Measurements from ENCODE around the gene SMKR1. TPM values are rescaled to one million over a fixed set of nuclear protein-coding genes. Genes with fewer than 3 reads are reported as not detected.

Gene SMKR1
- total and polyA plus RNA-seq, 2 experiments from 2014 or later = 2.1 TPM; not detected in 1

- Histone ChIP-seq H3F3A (replicated peaks; ENCODE audit: low read depth) (no peaks in the 10 kb centered on the region), H3K9me2 (ENCODE audit: insufficient read depth) (no peaks in the 10 kb centered on the region), H3K27me3 (ENCODE audit: insufficient read depth) (no peaks in the 10 kb centered on the region), H4K20me1 (replicated peaks; ENCODE audit: insufficient read depth) (no peaks in the 10 kb centered on the region), H3K4me2 (no peak overlapping the region), H3K79me2 (replicated peaks; ENCODE audit: insufficient read depth) (no peaks in the 10 kb centered on the region), H3K27ac (ENCODE audit: low read depth) (no peak overlapping the region), H2AFZ (no peak overlapping the region), H3K4me3 (no peak overlapping the region), H3K36me3 (ENCODE audit: insufficient read depth) (no peaks in the 10 kb centered on the region), H3K4me1 (ENCODE audit: insufficient read depth) (no peaks in the 10 kb centered on the region)
- ATAC-seq (no peak), DNase-seq (ENCODE audit: low spot score) (no peak)
- peaks cover 8% of the 10 kb centered on the region for H3K27me3 Mint-ChIP-seq (ENCODE audit: insufficient read depth, low read depth, poor library complexity)
- TF ChIP-seq, protein P1, sequence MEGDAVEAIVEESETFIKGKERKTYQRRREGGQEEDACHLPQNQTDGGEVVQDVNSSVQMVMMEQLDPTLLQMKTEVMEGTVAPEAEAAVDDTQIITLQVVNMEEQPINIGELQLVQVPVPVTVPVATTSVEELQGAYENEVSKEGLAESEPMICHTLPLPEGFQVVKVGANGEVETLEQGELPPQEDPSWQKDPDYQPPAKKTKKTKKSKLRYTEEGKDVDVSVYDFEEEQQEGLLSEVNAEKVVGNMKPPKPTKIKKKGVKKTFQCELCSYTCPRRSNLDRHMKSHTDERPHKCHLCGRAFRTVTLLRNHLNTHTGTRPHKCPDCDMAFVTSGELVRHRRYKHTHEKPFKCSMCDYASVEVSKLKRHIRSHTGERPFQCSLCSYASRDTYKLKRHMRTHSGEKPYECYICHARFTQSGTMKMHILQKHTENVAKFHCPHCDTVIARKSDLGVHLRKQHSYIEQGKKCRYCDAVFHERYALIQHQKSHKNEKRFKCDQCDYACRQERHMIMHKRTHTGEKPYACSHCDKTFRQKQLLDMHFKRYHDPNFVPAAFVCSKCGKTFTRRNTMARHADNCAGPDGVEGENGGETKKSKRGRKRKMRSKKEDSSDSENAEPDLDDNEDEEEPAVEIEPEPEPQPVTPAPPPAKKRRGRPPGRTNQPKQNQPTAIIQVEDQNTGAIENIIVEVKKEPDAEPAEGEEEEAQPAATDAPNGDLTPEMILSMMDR (conservative IDR thresholded peaks at IDR 0.05; ENCODE audit: low read depth in 2 of 2) = no peak
- TF ChIP-seq, protein P2, sequence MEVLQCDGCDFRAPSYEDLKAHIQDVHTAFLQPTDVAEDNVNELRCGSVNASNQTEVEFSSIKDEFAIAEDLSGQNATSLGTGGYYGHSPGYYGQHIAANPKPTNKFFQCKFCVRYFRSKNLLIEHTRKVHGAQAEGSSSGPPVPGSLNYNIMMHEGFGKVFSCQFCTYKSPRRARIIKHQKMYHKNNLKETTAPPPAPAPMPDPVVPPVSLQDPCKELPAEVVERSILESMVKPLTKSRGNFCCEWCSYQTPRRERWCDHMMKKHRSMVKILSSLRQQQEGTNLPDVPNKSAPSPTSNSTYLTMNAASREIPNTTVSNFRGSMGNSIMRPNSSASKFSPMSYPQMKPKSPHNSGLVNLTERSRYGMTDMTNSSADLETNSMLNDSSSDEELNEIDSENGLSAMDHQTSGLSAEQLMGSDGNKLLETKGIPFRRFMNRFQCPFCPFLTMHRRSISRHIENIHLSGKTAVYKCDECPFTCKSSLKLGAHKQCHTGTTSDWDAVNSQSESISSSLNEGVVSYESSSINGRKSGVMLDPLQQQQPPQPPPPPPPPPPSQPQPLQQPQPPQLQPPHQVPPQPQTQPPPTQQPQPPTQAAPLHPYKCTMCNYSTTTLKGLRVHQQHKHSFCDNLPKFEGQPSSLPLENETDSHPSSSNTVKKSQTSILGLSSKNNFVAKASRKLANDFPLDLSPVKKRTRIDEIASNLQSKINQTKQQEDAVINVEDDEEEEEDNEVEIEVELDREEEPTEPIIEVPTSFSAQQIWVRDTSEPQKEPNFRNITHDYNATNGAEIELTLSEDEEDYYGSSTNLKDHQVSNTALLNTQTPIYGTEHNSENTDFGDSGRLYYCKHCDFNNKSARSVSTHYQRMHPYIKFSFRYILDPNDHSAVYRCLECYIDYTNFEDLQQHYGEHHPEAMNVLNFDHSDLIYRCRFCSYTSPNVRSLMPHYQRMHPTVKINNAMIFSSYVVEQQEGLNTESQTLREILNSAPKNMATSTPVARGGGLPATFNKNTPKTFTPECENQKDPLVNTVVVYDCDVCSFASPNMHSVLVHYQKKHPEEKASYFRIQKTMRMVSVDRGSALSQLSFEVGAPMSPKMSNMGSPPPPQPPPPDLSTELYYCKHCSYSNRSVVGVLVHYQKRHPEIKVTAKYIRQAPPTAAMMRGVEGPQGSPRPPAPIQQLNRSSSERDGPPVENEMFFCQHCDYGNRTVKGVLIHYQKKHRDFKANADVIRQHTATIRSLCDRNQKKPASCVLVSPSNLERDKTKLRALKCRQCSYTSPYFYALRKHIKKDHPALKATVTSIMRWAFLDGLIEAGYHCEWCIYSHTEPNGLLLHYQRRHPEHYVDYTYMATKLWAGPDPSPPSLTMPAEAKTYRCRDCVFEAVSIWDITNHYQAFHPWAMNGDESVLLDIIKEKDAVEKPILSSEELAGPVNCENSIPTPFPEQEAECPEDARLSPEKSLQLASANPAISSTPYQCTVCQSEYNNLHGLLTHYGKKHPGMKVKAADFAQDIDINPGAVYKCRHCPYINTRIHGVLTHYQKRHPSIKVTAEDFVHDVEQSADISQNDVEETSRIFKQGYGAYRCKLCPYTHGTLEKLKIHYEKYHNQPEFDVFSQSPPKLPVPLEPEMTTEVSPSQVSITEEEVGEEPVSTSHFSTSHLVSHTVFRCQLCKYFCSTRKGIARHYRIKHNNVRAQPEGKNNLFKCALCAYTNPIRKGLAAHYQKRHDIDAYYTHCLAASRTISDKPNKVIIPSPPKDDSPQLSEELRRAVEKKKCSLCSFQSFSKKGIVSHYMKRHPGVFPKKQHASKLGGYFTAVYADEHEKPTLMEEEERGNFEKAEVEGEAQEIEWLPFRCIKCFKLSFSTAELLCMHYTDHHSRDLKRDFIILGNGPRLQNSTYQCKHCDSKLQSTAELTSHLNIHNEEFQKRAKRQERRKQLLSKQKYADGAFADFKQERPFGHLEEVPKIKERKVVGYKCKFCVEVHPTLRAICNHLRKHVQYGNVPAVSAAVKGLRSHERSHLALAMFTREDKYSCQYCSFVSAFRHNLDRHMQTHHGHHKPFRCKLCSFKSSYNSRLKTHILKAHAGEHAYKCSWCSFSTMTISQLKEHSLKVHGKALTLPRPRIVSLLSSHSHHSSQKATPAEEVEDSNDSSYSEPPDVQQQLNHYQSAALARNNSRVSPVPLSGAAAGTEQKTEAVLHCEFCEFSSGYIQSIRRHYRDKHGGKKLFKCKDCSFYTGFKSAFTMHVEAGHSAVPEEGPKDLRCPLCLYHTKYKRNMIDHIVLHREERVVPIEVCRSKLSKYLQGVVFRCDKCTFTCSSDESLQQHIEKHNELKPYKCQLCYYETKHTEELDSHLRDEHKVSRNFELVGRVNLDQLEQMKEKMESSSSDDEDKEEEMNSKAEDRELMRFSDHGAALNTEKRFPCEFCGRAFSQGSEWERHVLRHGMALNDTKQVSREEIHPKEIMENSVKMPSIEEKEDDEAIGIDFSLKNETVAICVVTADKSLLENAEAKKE (CRISPR knock-in tag; IDR thresholded peaks at IDR 0.05) = no peak
- TF ChIP-seq JUNB (IDR thresholded peaks at IDR 0.05; ENCODE audit: unreplicated experiment) (no peak), ETS1 (IDR thresholded peaks at IDR 0.05) (no peak), ZNF331 (CRISPR knock-in tag; IDR thresholded peaks at IDR 0.05; ENCODE audit: low read depth) (no peak), CREB1 (CRISPR knock-in tag; IDR thresholded peaks at IDR 0.05; ENCODE audit: low read depth) (no peak), STAT1 (IDR thresholded peaks at IDR 0.05; ENCODE audit: unreplicated experiment) (no peak), EZH2 (IDR thresholded peaks at IDR 0.05; ENCODE audit: low read depth, unreplicated experiment) (no peak), EZH2phosphoT487 (IDR thresholded peaks at IDR 0.05; ENCODE audit: unreplicated experiment) (no peak), NANOG (IDR thresholded peaks at IDR 0.05; ENCODE audit: borderline replicate concordance) (no peak), ZNF114 (CRISPR knock-in tag; IDR thresholded peaks at IDR 0.05) (no peak), POLR2AphosphoS5 (IDR thresholded peaks at IDR 0.05; ENCODE audit: low read depth) (no peak)
- TF ChIP-seq, protein P3, sequence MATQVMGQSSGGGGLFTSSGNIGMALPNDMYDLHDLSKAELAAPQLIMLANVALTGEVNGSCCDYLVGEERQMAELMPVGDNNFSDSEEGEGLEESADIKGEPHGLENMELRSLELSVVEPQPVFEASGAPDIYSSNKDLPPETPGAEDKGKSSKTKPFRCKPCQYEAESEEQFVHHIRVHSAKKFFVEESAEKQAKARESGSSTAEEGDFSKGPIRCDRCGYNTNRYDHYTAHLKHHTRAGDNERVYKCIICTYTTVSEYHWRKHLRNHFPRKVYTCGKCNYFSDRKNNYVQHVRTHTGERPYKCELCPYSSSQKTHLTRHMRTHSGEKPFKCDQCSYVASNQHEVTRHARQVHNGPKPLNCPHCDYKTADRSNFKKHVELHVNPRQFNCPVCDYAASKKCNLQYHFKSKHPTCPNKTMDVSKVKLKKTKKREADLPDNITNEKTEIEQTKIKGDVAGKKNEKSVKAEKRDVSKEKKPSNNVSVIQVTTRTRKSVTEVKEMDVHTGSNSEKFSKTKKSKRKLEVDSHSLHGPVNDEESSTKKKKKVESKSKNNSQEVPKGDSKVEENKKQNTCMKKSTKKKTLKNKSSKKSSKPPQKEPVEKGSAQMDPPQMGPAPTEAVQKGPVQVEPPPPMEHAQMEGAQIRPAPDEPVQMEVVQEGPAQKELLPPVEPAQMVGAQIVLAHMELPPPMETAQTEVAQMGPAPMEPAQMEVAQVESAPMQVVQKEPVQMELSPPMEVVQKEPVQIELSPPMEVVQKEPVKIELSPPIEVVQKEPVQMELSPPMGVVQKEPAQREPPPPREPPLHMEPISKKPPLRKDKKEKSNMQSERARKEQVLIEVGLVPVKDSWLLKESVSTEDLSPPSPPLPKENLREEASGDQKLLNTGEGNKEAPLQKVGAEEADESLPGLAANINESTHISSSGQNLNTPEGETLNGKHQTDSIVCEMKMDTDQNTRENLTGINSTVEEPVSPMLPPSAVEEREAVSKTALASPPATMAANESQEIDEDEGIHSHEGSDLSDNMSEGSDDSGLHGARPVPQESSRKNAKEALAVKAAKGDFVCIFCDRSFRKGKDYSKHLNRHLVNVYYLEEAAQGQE (IDR thresholded peaks at IDR 0.05; ENCODE audit: unreplicated experiment) = no peak
- no peak overlapping the region for H3K27ac Mint-ChIP-seq
- no peaks in the 10 kb centered on the region for H3K36me3 Mint-ChIP-seq (ENCODE audit: low read depth)
- H3K9me3 Mint-ChIP-seq = no peaks in the 10 kb centered on the region; the same call in 2 of the 3 replicates
- H3K4me3 Mint-ChIP-seq = no peak overlapping the region
- no peaks in the 10 kb centered on the region for H3K4me1 Mint-ChIP-seq
Observed at GRCh38 chr7:129494041-129494440, 8.3 kb upstream of the SMKR1 start.
